Gastroesophageal sphincter (tissue), 3 donors: ENCODE measurements around the gene EIF3B.

ENCODE experiments used
- EP300 ChIP-seq: sonication (generic); formaldehyde crosslinking; IDR thresholded peaks from one replicate; pipeline ENCODE4 v1.6.1; 2017; ENCODE audit warnings: antibody characterized with exemption, mild to moderate bottlenecking
- POLR2A ChIP-seq, 2 donors: fragments of 450-650 bp; IDR thresholded peaks; one replicate each; pipeline ENCODE4 v1.6.1; 2017; ENCODE audit warnings: antibody characterized with exemption in 2 of 2, mild to moderate bottlenecking in 2 of 2, moderate library complexity in 1 of 2
- POLR2AphosphoS5 ChIP-seq: sonication (generic); formaldehyde crosslinking; IDR thresholded peaks from one replicate; pipeline ENCODE4 v1.6.1; 2017; ENCODE audit warnings: antibody characterized with exemption
- TF ChIP-seq, protein P1 (sequence below), 4 experiments: fragments of 200-600 bp in 2 of 4; fragments of 450-650 bp in 2 of 4; sonication (generic) in 1 of 4; IDR thresholded peaks; one replicate each; pipeline ENCODE4 v1.5.1; 2017 to 2019; ENCODE audit warnings: antibody characterized with exemption in 4 of 4, mild to moderate bottlenecking in 2 of 4, moderate library complexity in 2 of 4

DNA sequence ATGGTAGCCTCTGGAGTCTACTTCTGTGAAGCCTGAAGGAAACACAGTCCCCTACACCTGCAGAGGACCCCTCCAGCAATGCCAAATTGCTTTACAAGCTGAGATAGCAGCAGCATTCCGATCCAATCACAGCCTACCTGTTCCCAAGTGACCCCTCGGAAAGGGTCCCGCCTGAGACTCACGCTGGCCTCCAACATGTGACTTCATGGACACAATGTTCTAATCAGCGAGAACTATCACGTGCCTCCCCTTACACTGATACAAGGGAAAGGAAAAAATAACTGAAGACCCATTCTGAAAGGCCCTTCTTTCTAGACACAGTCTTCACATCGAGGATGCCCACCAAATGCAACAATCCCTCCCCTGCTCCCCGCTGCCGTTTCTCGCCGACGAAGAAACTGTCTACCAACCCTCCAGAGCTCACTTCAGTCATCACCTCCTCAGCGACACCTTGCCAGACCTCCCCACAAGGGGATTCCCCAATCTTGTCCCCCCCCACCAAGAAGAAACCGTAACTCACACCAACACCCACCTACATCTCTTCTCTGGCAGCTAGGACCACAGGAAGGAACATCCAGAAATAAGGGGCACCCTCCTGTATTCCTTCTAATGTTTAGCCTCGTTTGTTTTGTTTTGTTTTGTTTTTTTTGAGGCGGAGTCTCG, 42.2 kb upstream of the EIF3B start:
- TF ChIP-seq, protein P1, sequence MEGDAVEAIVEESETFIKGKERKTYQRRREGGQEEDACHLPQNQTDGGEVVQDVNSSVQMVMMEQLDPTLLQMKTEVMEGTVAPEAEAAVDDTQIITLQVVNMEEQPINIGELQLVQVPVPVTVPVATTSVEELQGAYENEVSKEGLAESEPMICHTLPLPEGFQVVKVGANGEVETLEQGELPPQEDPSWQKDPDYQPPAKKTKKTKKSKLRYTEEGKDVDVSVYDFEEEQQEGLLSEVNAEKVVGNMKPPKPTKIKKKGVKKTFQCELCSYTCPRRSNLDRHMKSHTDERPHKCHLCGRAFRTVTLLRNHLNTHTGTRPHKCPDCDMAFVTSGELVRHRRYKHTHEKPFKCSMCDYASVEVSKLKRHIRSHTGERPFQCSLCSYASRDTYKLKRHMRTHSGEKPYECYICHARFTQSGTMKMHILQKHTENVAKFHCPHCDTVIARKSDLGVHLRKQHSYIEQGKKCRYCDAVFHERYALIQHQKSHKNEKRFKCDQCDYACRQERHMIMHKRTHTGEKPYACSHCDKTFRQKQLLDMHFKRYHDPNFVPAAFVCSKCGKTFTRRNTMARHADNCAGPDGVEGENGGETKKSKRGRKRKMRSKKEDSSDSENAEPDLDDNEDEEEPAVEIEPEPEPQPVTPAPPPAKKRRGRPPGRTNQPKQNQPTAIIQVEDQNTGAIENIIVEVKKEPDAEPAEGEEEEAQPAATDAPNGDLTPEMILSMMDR (IDR thresholded peaks at IDR 0.05), result no peak
- TF ChIP-seq POLR2AphosphoS5 (no peak), POLR2A (IDR thresholded peaks at IDR 0.05) (no peak), EP300 (no peak)
